ENCODE results near the gene WDR37. TPM values are rescaled to one million over a fixed set of nuclear protein-coding genes. Genes with fewer than 3 reads are reported as not detected.
A peak's percentile ranks its signal among the peaks of the same experiment; 100 is the strongest.

WDR37 gene
- total RNA-seq, 1 experiment from 2014 or later, result 10.4 TPM

- Mint-ChIP-seq H3K27ac (no peak overlapping the region), H3K36me3 (peaks cover 13% of the 10 kb centered on the region), H3K4me1 (peaks cover 3% of the 10 kb centered on the region), H3K27me3 (ENCODE audit: low read depth) (no peaks in the 10 kb centered on the region; the same call in 1 of the 2 replicates), H3K9me3 (peaks cover 39% of the 10 kb centered on the region), H3K4me3 (no peak overlapping the region)
- ATAC-seq (no peak), DNase-seq (ENCODE audit: low spot score) (no peak)
- POLR2A ChIA-PET, result no interaction called here
- TF ChIP-seq ESRRA (CRISPR knock-in tag; IDR thresholded peaks at IDR 0.05; ENCODE audit: borderline replicate concordance) (no peak), ZNF121 (CRISPR knock-in tag; IDR thresholded peaks at IDR 0.05) (no peak), NR3C1 (CRISPR knock-in tag; conservative IDR thresholded peaks at IDR 0.05; ENCODE audit: low read depth) (no peak), ZNF232 (CRISPR knock-in tag; IDR thresholded peaks at IDR 0.05) (no peak), GRHL2 (CRISPR knock-in tag; IDR thresholded peaks at IDR 0.05; ENCODE audit: insufficient replicate concordance, severe bottlenecking) (no peak), USF2 (CRISPR knock-in tag; IDR thresholded peaks at IDR 0.05) (no peak), E2F1 (CRISPR knock-in tag; IDR thresholded peaks at IDR 0.05) (no peak), TEAD4 (CRISPR knock-in tag; IDR thresholded peaks at IDR 0.05) (no peak), PRDM15 (CRISPR knock-in tag; IDR thresholded peaks at IDR 0.05) (no peak), E2F4 (CRISPR knock-in tag; IDR thresholded peaks at IDR 0.05; ENCODE audit: borderline replicate concordance, low read depth) (no peak), SOX15 (CRISPR knock-in tag; IDR thresholded peaks at IDR 0.05) (no peak), NFE2L1 (CRISPR knock-in tag; IDR thresholded peaks at IDR 0.05) (no peak), MAX (CRISPR knock-in tag; IDR thresholded peaks at IDR 0.05) (no peak)
- CTCF ChIA-PET, result interaction anchor here (1.0 to 1.3 kb wide), 3 partner anchors 32 to 227 kb away, joined by 3 to 4 read pairs (median 4); no protein-coding TSS in a partner anchor
Observed at GRCh38 chr10:1141701-1142100, 85.5 kb downstream of the WDR37 start.

- CTCF ChIA-PET, result no interaction called here
- peaks cover 44% of the 10 kb centered on the region for H3K9me3 Mint-ChIP-seq
- H3K27ac Mint-ChIP-seq, result no peak overlapping the region
- peaks cover 18% of the 10 kb centered on the region for H3K36me3 Mint-ChIP-seq
- H3K27me3 Mint-ChIP-seq (ENCODE audit: low read depth), result no peaks in the 10 kb centered on the region; the same call in 1 of the 2 replicates
- no peak overlapping the region for H3K4me3 Mint-ChIP-seq
- ATAC-seq, result peak; percentile 64
- H3K4me1 Mint-ChIP-seq, result peaks cover 3% of the 10 kb centered on the region
- POLR2A ChIA-PET, result no interaction called here
- no peak for DNase-seq (ENCODE audit: low spot score)
- TF ChIP-seq FOXP4 (CRISPR knock-in tag; IDR thresholded peaks at IDR 0.05), result no peak
- no peak for TF ChIP-seq E2F5 (CRISPR knock-in tag; IDR thresholded peaks at IDR 0.05)
- TF ChIP-seq AFF4 (CRISPR knock-in tag; IDR thresholded peaks at IDR 0.05; ENCODE audit: borderline replicate concordance), result no peak
- TF ChIP-seq ZNF416 (CRISPR knock-in tag; IDR thresholded peaks at IDR 0.05), result no peak
- no peak for TF ChIP-seq TP53 (CRISPR knock-in tag; IDR thresholded peaks at IDR 0.05)
- no peak for TF ChIP-seq ATF6 (CRISPR knock-in tag; IDR thresholded peaks at IDR 0.05)
Observed at GRCh38 chr10:1142596-1142995, 86.4 kb downstream of the WDR37 start.

Measured in WTC11 (cell line).